WI38 (cell line): ENCODE data around the gene FSD2.
"Not testable (repeated sequence)": the region's sequence is repeated elsewhere in the genome, so short reads cannot be mapped to it uniquely, and the experiment has no call there.

Experiments used
- H3K4me3 ChIP-seq: 2 replicates; pipeline ENCODE4 v1.5.1; 2011; ENCODE audit warnings: low read depth, mild to moderate bottlenecking, control low read depth, low read length
- TF ChIP-seq, protein P1 (sequence below): IDR thresholded peaks from 2 replicates; pipeline ENCODE4 v1.5.1; 2012; ENCODE audit warnings: low read depth, mild to moderate bottlenecking, control low read depth, low read length

FSD2 gene

DNA sequence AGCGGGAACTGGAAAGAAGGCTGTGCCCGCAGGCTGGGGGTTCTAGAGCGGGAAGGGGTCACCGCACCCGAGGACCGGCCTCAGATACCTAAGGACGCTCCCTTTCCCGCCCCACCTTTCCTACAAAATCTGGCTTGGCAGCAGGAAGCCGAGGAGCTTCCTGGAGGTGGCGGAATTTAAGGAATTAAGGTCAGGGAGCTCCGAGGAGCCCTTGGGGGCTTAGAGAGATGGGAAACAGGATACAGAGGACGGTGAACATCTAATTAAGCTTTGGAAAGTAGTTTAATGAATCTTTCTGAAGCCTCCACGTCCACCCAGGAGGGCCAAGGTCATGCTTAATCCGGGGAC lies 95.7 kb downstream of the FSD2 start:
- peak overlapping the region; percentile 66 for H3K4me3 ChIP-seq

DNA sequence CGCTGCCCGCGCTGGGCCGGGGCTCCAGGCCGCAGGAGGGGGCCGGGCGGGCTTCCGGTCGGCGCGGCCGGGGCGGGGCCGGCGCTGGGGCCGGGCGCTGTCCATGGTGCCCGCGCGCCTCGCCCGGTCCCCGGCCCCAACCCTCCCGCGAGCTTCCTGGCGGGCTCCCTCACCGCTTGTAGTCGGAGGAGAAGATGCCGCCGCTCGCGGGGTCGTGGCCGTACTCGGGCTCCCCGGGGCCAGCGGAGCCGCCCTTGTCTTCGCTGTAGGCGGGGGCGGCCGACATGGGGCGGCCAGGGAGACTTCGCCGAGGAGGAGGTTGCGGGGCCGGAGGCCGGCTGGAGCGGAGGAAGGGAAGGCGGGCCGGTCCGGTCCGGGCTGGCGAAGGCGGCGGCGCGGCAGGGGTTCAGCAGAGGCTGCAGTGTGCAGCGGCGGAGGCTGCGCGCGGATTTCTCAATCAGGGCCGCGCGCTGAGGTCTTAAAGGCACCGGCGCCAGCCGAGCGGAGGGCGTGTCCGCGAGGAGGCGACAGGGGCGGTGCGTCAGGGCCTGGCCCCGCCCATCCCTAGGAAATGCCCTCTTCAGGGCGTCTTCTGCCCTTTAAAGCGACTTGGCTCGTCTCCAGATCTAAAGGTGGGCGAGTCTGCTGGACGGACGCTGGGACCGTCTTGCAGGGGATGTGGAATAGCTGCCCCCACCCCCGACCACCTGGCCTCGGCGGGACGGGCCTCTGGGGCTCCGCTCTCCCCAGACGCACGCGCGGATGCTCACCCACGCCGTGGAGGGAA lies 96.3 kb downstream of the FSD2 start, which contains the start of gene AP3B2:
AP3B2 (minus strand) TSS at position 455 of the 787 bp plus-strand sequence; CDS start at position 286, 169 bp downstream.
- TF ChIP-seq, protein P1, sequence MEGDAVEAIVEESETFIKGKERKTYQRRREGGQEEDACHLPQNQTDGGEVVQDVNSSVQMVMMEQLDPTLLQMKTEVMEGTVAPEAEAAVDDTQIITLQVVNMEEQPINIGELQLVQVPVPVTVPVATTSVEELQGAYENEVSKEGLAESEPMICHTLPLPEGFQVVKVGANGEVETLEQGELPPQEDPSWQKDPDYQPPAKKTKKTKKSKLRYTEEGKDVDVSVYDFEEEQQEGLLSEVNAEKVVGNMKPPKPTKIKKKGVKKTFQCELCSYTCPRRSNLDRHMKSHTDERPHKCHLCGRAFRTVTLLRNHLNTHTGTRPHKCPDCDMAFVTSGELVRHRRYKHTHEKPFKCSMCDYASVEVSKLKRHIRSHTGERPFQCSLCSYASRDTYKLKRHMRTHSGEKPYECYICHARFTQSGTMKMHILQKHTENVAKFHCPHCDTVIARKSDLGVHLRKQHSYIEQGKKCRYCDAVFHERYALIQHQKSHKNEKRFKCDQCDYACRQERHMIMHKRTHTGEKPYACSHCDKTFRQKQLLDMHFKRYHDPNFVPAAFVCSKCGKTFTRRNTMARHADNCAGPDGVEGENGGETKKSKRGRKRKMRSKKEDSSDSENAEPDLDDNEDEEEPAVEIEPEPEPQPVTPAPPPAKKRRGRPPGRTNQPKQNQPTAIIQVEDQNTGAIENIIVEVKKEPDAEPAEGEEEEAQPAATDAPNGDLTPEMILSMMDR = no peak
- peak within 1 kb of the TSS; percentile 66 for H3K4me3 ChIP-seq

More for the DNA sequence above, 95.7 kb downstream of the FSD2 start:
- TF ChIP-seq, protein P1 = no peak

GRCh38 chr15:82709081-82709420 lies 96.8 kb downstream of the FSD2 start:
- TF ChIP-seq, protein P1 = no peak

GRCh38 chr15:82705856-82706255 lies 100.0 kb downstream of the FSD2 start:
- H3K4me3 ChIP-seq = not testable (repeated sequence)

More at GRCh38 chr15:82709081-82709420, 96.8 kb downstream of the FSD2 start:
- H3K4me3 ChIP-seq = peak overlapping the region; percentile 66
